Calu3 (cell line): ENCODE measurements around the gene SPAM1. TPM values are rescaled to one million over a fixed set of nuclear protein-coding genes. Genes with fewer than 3 reads are reported as not detected.

Experiments used
- BruUV-seq: library from RNA; stranded (reverse); fragments of 400-500 nt; replicated peaks from 2 replicates; lab custom pipeline; 2021; lab: Mats Ljungman, UMichigan
- CTCF ChIA-PET: fragments of 300-600 bp; sonication (Branson Sonifier 250); formaldehyde crosslinking; loops from one replicate; lab custom pipeline; 2022; ENCODE audit warnings: antibody characterized with exemption; lab: Charles Lee
- DNase-seq: peaks from one replicate; pipeline ENCODE4 v3.0.0; 2022
- H3K27ac Mint-ChIP-seq: one replicate; pipeline ENCODE4 v1.8.0; 2022; ENCODE audit warnings: mixed read lengths; ENCODE audit not compliant: unreplicated experiment
- H3K27me3 Mint-ChIP-seq: one replicate; pipeline ENCODE4 v1.8.0; 2022; ENCODE audit warnings: mixed read lengths; ENCODE audit not compliant: unreplicated experiment
- H3K36me3 Mint-ChIP-seq: one replicate; pipeline ENCODE4 v1.8.0; 2022; ENCODE audit warnings: mild to moderate bottlenecking, moderate library complexity, mixed read lengths; ENCODE audit not compliant: insufficient read depth, unreplicated experiment
- H3K4me1 Mint-ChIP-seq: one replicate; pipeline ENCODE4 v1.8.0; 2022; ENCODE audit warnings: mild to moderate bottlenecking, low read depth, mixed read lengths; ENCODE audit not compliant: unreplicated experiment
- H3K4me3 Mint-ChIP-seq: one replicate; pipeline ENCODE4 v1.8.0; 2022; ENCODE audit warnings: mild to moderate bottlenecking, low read depth, moderate library complexity, mixed read lengths; ENCODE audit not compliant: unreplicated experiment
- H3K9me3 Mint-ChIP-seq: one replicate; pipeline ENCODE4 v1.8.0; 2022; ENCODE audit warnings: low read depth, mixed read lengths; ENCODE audit not compliant: unreplicated experiment
- CTCF ChIP-seq: fragments of 200-600 bp; IDR thresholded peaks from one replicate; pipeline ENCODE4 v1.8.0; 2022; ENCODE audit warnings: antibody characterized with exemption; ENCODE audit not compliant: unreplicated experiment
- intact Hi-C: fragments of 100-400 bp; cut with micrococcal nuclease; formaldehyde crosslinking; loops from one replicate; pipeline ENCODE4 v1.10.0; 2022; ENCODE audit not compliant: unreplicated experiment
- total RNA-seq: library from RNA; stranded (reverse); gene quantifications from 2 replicates; pipeline ENCODE4 v1.2.3, GENCODE V29; 2022

Gene SPAM1
- total RNA-seq, 1 experiment from 2014 or later = not detected

- Mint-ChIP-seq H3K4me3 (no peak overlapping the region), H3K27ac (no peak overlapping the region), H3K27me3 (peaks cover 14% of the 10 kb centered on the region), H3K4me1 (no peaks in the 10 kb centered on the region), H3K9me3 (peaks cover 10% of the 10 kb centered on the region), H3K36me3 (no peaks in the 10 kb centered on the region)
- BruUV-seq = no TSS peak
- no peak for DNase-seq
- intact Hi-C loops = no loop called here
- CTCF ChIA-PET = no interaction called here
- no peak for TF ChIP-seq CTCF
Measured at GRCh38 chr7:123905714-123906113, 19.3 kb upstream of the SPAM1 start.

GRCh38 chr7:123916240-123916724, 8.8 kb upstream of the SPAM1 start:
- Mint-ChIP-seq H3K4me3 (peak overlapping the region; percentile 43), H3K4me1 (peaks cover 16% of the 10 kb centered on the region), H3K27ac (peak overlapping the region; percentile 20), H3K9me3 (no peaks in the 10 kb centered on the region), H3K27me3 (no peaks in the 10 kb centered on the region), H3K36me3 (no peaks in the 10 kb centered on the region)
- DNase-seq = peak; percentile 14
- intact Hi-C loops = loop anchor here (2.0 kb wide), 1 partner anchor 117 kb away; no protein-coding TSS in a partner anchor
- CTCF ChIA-PET = interaction anchor here (0.6 to 0.7 kb wide), 2 partner anchors 24 to 118 kb away, joined by 3 read pairs; no protein-coding TSS in a partner anchor
- peak; percentile 37 for TF ChIP-seq CTCF
- BruUV-seq = no TSS peak

- CTCF ChIA-PET = no interaction called here
- Mint-ChIP-seq H3K4me3 (no peak overlapping the region), H3K36me3 (no peaks in the 10 kb centered on the region), H3K27me3 (no peaks in the 10 kb centered on the region), H3K27ac (no peak overlapping the region), H3K9me3 (no peaks in the 10 kb centered on the region), H3K4me1 (peaks cover 16% of the 10 kb centered on the region)
- DNase-seq = no peak
- TF ChIP-seq CTCF = no peak
- no TSS peak for BruUV-seq
- intact Hi-C loops = loop anchor here (2.0 kb wide), 1 partner anchor 119 kb away; no protein-coding TSS in a partner anchor
Measured at GRCh38 chr7:123917878-123918277, 7.2 kb upstream of the SPAM1 start.

GRCh38 chr7:123918309-123918708, 6.7 kb upstream of the SPAM1 start:
- intact Hi-C loops = no loop called here
- Mint-ChIP-seq H3K27me3 (no peaks in the 10 kb centered on the region), H3K36me3 (no peaks in the 10 kb centered on the region), H3K4me3 (no peak overlapping the region), H3K9me3 (no peaks in the 10 kb centered on the region), H3K4me1 (peaks cover 16% of the 10 kb centered on the region), H3K27ac (no peak overlapping the region)
- no TSS peak for BruUV-seq
- no peak for DNase-seq
- CTCF ChIA-PET = no interaction called here
- TF ChIP-seq CTCF = no peak
